Transverse colon (tissue), 4 donors: ENCODE results near the gene ZFHX3.

Experiments used
- EP300 ChIP-seq: sonication (generic); formaldehyde crosslinking; IDR thresholded peaks from one replicate; pipeline ENCODE4 v1.6.1; 2017; ENCODE audit warnings: antibody characterized with exemption, low read depth
- POLR2A ChIP-seq: fragments of 450-650 bp; IDR thresholded peaks from one replicate; pipeline ENCODE4 v1.6.1; 2016; ENCODE audit warnings: antibody characterized with exemption, mild to moderate bottlenecking, moderate library complexity
- POLR2AphosphoS5 ChIP-seq, 3 donors: sonication (generic); formaldehyde crosslinking; IDR thresholded peaks; one replicate each; pipeline ENCODE4 v1.6.1; 2016; ENCODE audit warnings: antibody characterized with exemption in 3 of 3
- TF ChIP-seq, protein P1 (sequence below), 5 experiments: fragments of 200-600 bp in 3 of 5; fragments of 450-650 bp in 2 of 5; sonication (generic) in 3 of 5; IDR thresholded peaks; 1 replicate in 2 of 5; 2 replicates in 3 of 5; pipeline ENCODE4 v1.5.1; 2016 to 2017; ENCODE audit warnings: antibody characterized with exemption in 5 of 5, inconsistent platforms in 3 of 5, mild to moderate bottlenecking in 2 of 5, moderate library complexity in 1 of 5

DNA sequence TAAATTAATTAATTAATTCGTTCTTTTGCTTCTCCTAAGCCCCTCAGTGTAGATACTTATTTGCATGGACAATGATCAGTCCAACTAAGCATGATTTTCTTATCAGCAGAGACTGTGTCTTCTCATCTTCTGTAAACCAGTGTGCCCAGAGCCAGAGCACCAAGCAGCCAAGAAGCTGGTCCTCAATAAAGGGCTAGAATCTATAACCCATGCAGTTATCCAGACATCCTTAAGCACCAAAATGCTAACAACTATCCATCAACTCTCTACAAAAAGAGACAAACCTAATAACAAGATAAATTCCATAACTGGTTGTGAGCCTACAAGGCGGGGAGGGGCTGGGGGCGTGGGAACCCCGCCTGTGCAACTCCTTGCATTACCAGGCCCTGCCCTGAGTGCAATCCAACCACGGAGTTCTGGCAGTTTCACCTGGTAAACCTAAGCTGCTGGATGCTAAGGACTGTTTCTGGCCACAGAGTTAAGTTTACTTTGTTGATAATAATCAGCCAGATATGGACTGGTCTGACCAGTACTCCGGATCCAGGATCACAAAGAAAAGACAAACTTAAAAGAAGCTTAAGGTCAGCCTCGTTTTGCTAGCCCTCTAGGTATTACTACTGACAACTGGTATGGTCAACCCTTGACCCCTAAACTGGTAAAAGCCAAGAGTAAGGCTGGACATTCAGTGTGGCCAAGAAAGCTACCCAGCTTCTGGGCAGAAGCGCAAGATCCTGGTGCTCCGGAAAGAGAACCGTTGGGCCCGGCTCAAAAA is 51.5 kb downstream of the ZFHX3 start:
- TF ChIP-seq, protein P1, sequence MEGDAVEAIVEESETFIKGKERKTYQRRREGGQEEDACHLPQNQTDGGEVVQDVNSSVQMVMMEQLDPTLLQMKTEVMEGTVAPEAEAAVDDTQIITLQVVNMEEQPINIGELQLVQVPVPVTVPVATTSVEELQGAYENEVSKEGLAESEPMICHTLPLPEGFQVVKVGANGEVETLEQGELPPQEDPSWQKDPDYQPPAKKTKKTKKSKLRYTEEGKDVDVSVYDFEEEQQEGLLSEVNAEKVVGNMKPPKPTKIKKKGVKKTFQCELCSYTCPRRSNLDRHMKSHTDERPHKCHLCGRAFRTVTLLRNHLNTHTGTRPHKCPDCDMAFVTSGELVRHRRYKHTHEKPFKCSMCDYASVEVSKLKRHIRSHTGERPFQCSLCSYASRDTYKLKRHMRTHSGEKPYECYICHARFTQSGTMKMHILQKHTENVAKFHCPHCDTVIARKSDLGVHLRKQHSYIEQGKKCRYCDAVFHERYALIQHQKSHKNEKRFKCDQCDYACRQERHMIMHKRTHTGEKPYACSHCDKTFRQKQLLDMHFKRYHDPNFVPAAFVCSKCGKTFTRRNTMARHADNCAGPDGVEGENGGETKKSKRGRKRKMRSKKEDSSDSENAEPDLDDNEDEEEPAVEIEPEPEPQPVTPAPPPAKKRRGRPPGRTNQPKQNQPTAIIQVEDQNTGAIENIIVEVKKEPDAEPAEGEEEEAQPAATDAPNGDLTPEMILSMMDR (IDR thresholded peaks at IDR 0.05) = no peak
- TF ChIP-seq EP300 (no peak), POLR2A (no peak), POLR2AphosphoS5 (IDR thresholded peaks at IDR 0.05) (no peak)
